Breast epithelium (tissue), 4 donors: ENCODE data around the gene DENR. TPM values are rescaled to one million over a fixed set of nuclear protein-coding genes. Genes with fewer than 3 reads are reported as not detected.

ENCODE experiments used
- DNase-seq, 2 donors: peaks; one replicate each; pipeline ENCODE4 v3.0.0-alpha.2; 2019; ENCODE audit warnings: low spot score in 2 of 2
- H3K27ac ChIP-seq, 2 donors: fragments of 200-600 bp; sonication (generic) in 1 of 2; one replicate each; pipeline ENCODE4 v1.5.1; 2016 to 2019; ENCODE audit warnings: mild to moderate bottlenecking in 1 of 2
- H3K27me3 ChIP-seq, 2 donors: fragments of 200-600 bp; sonication (generic) in 1 of 2; one replicate each; pipeline versions ENCODE4 v1.5.1 to v1.6.0; 2017 to 2019; ENCODE audit warnings: control low read depth in 1 of 2, mild to moderate bottlenecking in 1 of 2
- H3K36me3 ChIP-seq: fragments of 200-600 bp; one replicate; pipeline ENCODE4 v1.5.1; 2019
- H3K4me1 ChIP-seq, 2 donors: fragments of 200-600 bp; sonication (generic); one replicate each; pipeline ENCODE4 v1.5.1; 2016 to 2019; ENCODE audit warnings: control low read depth in 1 of 2
- H3K4me3 ChIP-seq, 3 donors: fragments of 200-600 bp; sonication (generic); 1 replicate in 2 of 3; 2 replicates in 1 of 3; pipeline ENCODE4 v1.5.1; 2016 to 2019; ENCODE audit warnings: mild to moderate bottlenecking in 3 of 3, moderate library complexity in 2 of 3
- H3K9me3 ChIP-seq, 2 donors: fragments of 200-600 bp; sonication (generic) in 1 of 2; one replicate each; pipeline ENCODE4 v1.5.1; 2016 to 2019; ENCODE audit warnings: control low read depth in 1 of 2
- POLR2A ChIP-seq: fragments of 450-650 bp; IDR thresholded peaks from one replicate; pipeline ENCODE4 v1.6.1; 2016; ENCODE audit warnings: antibody characterized with exemption, mild to moderate bottlenecking, moderate library complexity
- POLR2AphosphoS5 ChIP-seq, 3 donors: sonication (generic); formaldehyde crosslinking; IDR thresholded peaks; one replicate each; pipeline ENCODE4 v1.6.1; 2017; ENCODE audit warnings: antibody characterized with exemption in 3 of 3
- intact Hi-C: fragments of 100-400 bp; cut with DNase I; formaldehyde crosslinking; loops from one replicate; pipeline ENCODE4 v1.15.1; 2023; ENCODE audit warnings: low total_unique reads
- total RNA-seq, 3 donors: library from RNA; depleted of rRNA; stranded (reverse); fragments of >200 nt; gene quantifications; one replicate each; pipeline ENCODE4 v1.1.0, GENCODE V29; 2016
- TF ChIP-seq, protein P1 (sequence below), 3 donors: fragments of 450-650 bp; IDR thresholded peaks; one replicate each; pipeline ENCODE4 v1.5.1; 2016 to 2017; ENCODE audit warnings: antibody characterized with exemption in 3 of 3, mild to moderate bottlenecking in 3 of 3, moderate library complexity in 3 of 3

DENR gene
- total RNA-seq, 3 donors from 2014 or later: 21.9 to 30.7 (median 28.2) TPM

DNA sequence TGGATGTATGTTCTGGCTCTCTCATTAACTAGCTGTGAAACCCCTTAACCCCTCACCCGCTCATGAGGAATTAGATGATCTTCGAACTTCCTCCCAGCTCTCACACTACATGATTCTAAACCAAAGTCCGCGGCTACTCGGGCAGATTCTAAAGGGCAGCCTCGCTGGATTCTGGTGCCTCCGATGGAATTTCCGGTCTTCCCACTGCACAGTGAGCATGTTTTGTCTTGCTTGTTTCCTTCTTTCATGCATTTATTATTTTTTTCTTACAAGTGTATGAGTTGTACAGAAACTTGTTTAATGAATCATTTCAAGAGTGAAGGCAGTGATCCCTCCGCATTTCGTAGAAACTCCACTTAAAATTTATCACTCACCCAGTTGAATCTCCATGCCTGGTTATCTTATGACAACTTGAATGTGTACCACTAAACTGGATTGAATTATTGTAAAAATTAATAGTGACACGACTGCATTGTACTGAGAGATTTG is 31.5 kb upstream of the DENR start:
- H3K4me1 ChIP-seq: no peaks in the 10 kb centered on the region
- TF ChIP-seq POLR2AphosphoS5 (IDR thresholded peaks at IDR 0.05) (no peak), POLR2A (no peak)
- TF ChIP-seq, protein P1, sequence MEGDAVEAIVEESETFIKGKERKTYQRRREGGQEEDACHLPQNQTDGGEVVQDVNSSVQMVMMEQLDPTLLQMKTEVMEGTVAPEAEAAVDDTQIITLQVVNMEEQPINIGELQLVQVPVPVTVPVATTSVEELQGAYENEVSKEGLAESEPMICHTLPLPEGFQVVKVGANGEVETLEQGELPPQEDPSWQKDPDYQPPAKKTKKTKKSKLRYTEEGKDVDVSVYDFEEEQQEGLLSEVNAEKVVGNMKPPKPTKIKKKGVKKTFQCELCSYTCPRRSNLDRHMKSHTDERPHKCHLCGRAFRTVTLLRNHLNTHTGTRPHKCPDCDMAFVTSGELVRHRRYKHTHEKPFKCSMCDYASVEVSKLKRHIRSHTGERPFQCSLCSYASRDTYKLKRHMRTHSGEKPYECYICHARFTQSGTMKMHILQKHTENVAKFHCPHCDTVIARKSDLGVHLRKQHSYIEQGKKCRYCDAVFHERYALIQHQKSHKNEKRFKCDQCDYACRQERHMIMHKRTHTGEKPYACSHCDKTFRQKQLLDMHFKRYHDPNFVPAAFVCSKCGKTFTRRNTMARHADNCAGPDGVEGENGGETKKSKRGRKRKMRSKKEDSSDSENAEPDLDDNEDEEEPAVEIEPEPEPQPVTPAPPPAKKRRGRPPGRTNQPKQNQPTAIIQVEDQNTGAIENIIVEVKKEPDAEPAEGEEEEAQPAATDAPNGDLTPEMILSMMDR (IDR thresholded peaks at IDR 0.05): no peak
- H3K4me3 ChIP-seq: no peak overlapping the region
- no peaks in the 10 kb centered on the region for H3K36me3 ChIP-seq
- DNase-seq: peak in 1 of 2 donors; percentile 58
- no peaks in the 10 kb centered on the region for H3K9me3 ChIP-seq
- peak overlapping the region; percentile 84 for H3K27ac ChIP-seq
- intact Hi-C loops: loop anchor here (2.0 kb wide), 1 partner anchor 46 kb away; no protein-coding TSS in a partner anchor
- no peaks in the 10 kb centered on the region for H3K27me3 ChIP-seq

DNA sequence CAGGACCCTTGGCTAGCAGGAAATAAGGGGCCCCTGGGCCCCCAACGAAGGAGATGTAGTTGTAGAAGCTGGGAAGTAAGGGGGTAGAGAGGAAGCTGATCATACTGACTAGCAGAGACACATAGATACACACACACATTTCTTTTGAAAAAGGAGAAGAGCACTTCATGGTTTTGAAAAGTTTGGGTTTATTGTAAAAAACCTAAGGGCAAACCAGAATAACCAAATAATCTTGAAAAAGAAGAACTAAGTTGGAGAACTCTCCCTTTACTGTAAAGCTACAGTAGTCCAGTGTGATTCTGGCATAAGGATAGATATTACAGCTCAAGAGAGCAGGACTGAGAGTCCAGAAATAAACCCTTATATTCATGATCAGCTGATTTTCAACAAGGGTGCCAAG is 30.2 kb upstream of the DENR start:
- DNase-seq: no peak
- H3K27me3 ChIP-seq: no peaks in the 10 kb centered on the region
- H3K36me3 ChIP-seq: no peaks in the 10 kb centered on the region
- peak overlapping the region; percentile 84 for H3K27ac ChIP-seq
- intact Hi-C loops: no loop called here
- H3K4me3 ChIP-seq: no peak overlapping the region
- no peaks in the 10 kb centered on the region for H3K4me1 ChIP-seq
- H3K9me3 ChIP-seq: no peaks in the 10 kb centered on the region
- TF ChIP-seq, protein P1 (IDR thresholded peaks at IDR 0.05): no peak
- TF ChIP-seq POLR2A (no peak), POLR2AphosphoS5 (IDR thresholded peaks at IDR 0.05) (no peak)

DNA sequence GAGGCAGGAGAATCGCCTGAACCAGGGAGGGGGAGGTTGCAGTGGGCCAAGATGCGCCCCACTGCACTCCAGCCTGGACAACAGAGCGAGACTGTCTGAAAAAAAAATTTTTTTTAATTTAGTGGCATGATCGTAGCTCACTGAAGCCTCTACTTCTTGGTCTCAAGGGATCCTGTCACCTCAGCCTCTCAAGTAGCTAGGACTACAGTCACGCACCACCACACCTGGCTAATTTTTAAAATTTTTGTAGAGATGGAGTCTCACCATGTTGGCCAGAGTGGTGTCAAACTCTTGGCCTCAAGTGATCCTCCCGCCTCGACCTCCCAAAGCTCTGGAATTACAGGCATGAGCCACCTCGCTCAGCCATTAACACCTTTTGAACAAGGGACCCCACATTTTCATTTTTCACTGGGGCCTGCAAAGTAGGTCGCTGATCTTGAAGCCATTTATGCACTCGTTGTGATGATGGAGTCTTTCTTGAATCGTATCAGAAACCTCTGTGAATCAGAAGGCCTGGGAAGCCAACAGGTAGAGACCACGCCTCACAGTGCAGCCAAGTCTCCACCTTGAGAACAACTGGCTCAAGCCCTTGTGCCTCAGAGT is 27.9 kb upstream of the DENR start:
- intact Hi-C loops: no loop called here
- Histone ChIP-seq H3K9me3 (no peaks in the 10 kb centered on the region), H3K27me3 (no peaks in the 10 kb centered on the region), H3K36me3 (no peaks in the 10 kb centered on the region), H3K4me3 (no peak overlapping the region), H3K27ac (peak overlapping the region; percentile 79 to 86), H3K4me1 (no peaks in the 10 kb centered on the region)
- DNase-seq: no peak
- TF ChIP-seq POLR2A: no peak
- TF ChIP-seq, protein P1 (IDR thresholded peaks at IDR 0.05): no peak
- no peak for TF ChIP-seq POLR2AphosphoS5 (IDR thresholded peaks at IDR 0.05)

DNA sequence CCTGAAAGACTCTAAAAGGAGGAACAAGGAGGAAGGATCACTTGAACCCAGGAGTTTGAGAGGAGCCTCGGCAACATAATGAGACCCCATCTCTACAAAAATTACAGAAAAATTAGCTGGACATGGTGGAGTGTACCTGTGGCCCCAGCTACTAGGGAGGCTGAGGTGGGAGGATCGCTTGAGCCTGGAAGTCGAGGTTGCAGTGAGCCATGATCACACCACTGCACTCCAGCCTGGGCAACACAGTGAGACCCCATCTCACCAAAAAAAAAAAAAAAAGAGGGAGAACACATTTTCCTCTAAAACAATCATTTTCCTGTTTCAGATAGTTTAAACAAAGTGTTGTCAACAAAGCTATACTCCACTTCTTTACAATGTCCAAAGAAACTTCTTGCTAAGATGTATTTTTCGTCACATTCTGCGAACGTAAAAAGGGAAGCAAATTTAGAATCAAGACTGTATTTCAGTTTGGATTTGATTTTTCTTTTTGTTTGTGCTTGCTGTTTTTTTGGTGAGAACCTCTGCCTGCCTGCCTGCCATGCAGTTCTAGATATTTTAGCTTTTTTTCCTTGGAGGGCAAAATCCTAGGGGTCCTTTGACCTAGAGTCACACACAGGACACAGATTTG is 27.1 kb upstream of the DENR start:
- TF ChIP-seq POLR2A (no peak), POLR2AphosphoS5 (IDR thresholded peaks at IDR 0.05) (no peak)
- TF ChIP-seq, protein P1 (IDR thresholded peaks at IDR 0.05): no peak
- DNase-seq: no peak
- peak overlapping the region; percentile 79 to 86 for H3K27ac ChIP-seq

DNA sequence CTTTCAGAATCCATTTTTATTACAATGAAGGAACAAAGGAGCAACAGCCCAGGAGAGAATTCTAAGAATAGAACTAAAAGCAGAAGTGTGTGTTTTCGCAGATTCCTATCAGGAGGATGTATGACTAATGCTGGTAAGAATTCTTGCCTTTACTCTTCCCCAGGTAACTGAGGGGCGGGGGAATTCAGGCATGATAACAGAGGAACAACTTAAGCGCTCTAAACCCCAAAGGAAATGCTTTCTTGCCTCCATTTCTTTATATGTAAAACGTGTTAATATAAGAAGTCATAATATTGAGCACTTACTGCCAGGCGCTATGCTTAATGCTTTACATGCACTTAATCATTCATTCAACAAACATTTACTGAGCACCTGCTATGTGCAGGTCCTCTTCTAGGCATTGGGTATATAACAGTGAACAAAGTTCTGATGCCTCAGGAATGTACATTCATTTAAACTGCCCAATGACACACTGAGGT is 26.5 kb upstream of the DENR start:
- TF ChIP-seq POLR2A: no peak
- no peak for TF ChIP-seq POLR2AphosphoS5 (IDR thresholded peaks at IDR 0.05)
- TF ChIP-seq, protein P1 (IDR thresholded peaks at IDR 0.05): no peak
- peak overlapping the region; percentile 79 to 86 for H3K27ac ChIP-seq
- H3K4me3 ChIP-seq: peak overlapping the region in 2 of 3 donors; percentile 50 to 60
- H3K4me1 ChIP-seq: no peaks in the 10 kb centered on the region
- DNase-seq: peak in 1 of 2 donors; percentile 40
- intact Hi-C loops: no loop called here
- H3K27me3 ChIP-seq: no peaks in the 10 kb centered on the region
- H3K9me3 ChIP-seq: no peaks in the 10 kb centered on the region
- H3K36me3 ChIP-seq: no peaks in the 10 kb centered on the region

More for the DNA sequence above, 27.1 kb upstream of the DENR start:
- Histone ChIP-seq H3K9me3 (no peaks in the 10 kb centered on the region), H3K4me3 (peak overlapping the region in 2 of 3 donors; percentile 50 to 60), H3K36me3 (no peaks in the 10 kb centered on the region), H3K4me1 (no peaks in the 10 kb centered on the region), H3K27me3 (no peaks in the 10 kb centered on the region)
- intact Hi-C loops: no loop called here
